ENCODE results near the gene DPP10.

Gene DPP10

GRCh38 chr2:115248066-115248465 is 805.6 kb downstream of the DPP10 start:
- DNase-seq (ENCODE audit: low read depth in 3 of 3), result no peak

- no peak for DNase-seq (ENCODE audit: low read depth in 3 of 3)
These were observed 834.9 kb downstream of the DPP10 start for GRCh38 chr2:115277366-115277765.

GRCh38 chr2:115285416-115285815 is 843.0 kb downstream of the DPP10 start:
- no peak for DNase-seq (ENCODE audit: low read depth in 3 of 3)

GRCh38 chr2:115290478-115290877 is 848.0 kb downstream of the DPP10 start:
- no peak for DNase-seq (ENCODE audit: low read depth in 3 of 3)

GRCh38 chr2:115292742-115293141 is 850.3 kb downstream of the DPP10 start:
- DNase-seq (ENCODE audit: low read depth in 3 of 3), result no peak

GRCh38 chr2:115294999-115295398 is 852.6 kb downstream of the DPP10 start:
- DNase-seq (ENCODE audit: low read depth in 3 of 3), result no peak

- DNase-seq (ENCODE audit: low read depth in 3 of 3), result no peak
These were observed 854.6 kb downstream of the DPP10 start for GRCh38 chr2:115297056-115297455.

GRCh38 chr2:115299199-115299598 is 856.8 kb downstream of the DPP10 start:
- DNase-seq (ENCODE audit: low read depth in 3 of 3), result no peak

- no peak for DNase-seq (ENCODE audit: low read depth in 3 of 3)
These were observed 863.3 kb downstream of the DPP10 start for GRCh38 chr2:115305712-115306111.

GRCh38 chr2:115314119-115314518 is 871.7 kb downstream of the DPP10 start:
- DNase-seq (ENCODE audit: low read depth in 3 of 3), result no peak

GRCh38 chr2:115327061-115327460 is 884.6 kb downstream of the DPP10 start:
- no peak for DNase-seq (ENCODE audit: low read depth in 3 of 3)

- no peak for DNase-seq (ENCODE audit: low read depth in 3 of 3)
These were observed 917.1 kb downstream of the DPP10 start for GRCh38 chr2:115359550-115359949.

- DNase-seq (ENCODE audit: low read depth in 3 of 3), result no peak
These were observed 921.7 kb downstream of the DPP10 start for GRCh38 chr2:115364093-115364492.

GRCh38 chr2:115369400-115369799 is 927.0 kb downstream of the DPP10 start:
- no peak for DNase-seq (ENCODE audit: low read depth in 3 of 3)

- DNase-seq (ENCODE audit: low read depth in 3 of 3), result no peak
These were observed 932.5 kb downstream of the DPP10 start for GRCh38 chr2:115374981-115375380.

GRCh38 chr2:115384399-115384798 is 942.0 kb downstream of the DPP10 start:
- no peak for DNase-seq (ENCODE audit: low read depth in 3 of 3)

- DNase-seq (ENCODE audit: low read depth in 3 of 3), result no peak
These were observed 944.0 kb downstream of the DPP10 start for GRCh38 chr2:115386465-115386864.

GRCh38 chr2:115389024-115389423 is 946.6 kb downstream of the DPP10 start:
- no peak for DNase-seq (ENCODE audit: low read depth in 3 of 3)

GRCh38 chr2:115389898-115390565 is 947.6 kb downstream of the DPP10 start:
- DNase-seq (ENCODE audit: low read depth in 3 of 3), result no peak

GRCh38 chr2:115396579-115396978 is 954.1 kb downstream of the DPP10 start:
- DNase-seq (ENCODE audit: low read depth in 3 of 3), result no peak

- no peak for DNase-seq (ENCODE audit: low read depth in 3 of 3)
These were observed 958.5 kb downstream of the DPP10 start for GRCh38 chr2:115400940-115401339.

GRCh38 chr2:115412501-115412900 is 970.1 kb downstream of the DPP10 start:
- no peak for DNase-seq (ENCODE audit: low read depth in 3 of 3)

GRCh38 chr2:115413791-115414190 is 971.4 kb downstream of the DPP10 start:
- no peak for DNase-seq (ENCODE audit: low read depth in 3 of 3)

GRCh38 chr2:115414466-115414865 is 972.0 kb downstream of the DPP10 start:
- DNase-seq (ENCODE audit: low read depth in 3 of 3), result no peak
